Right ventricle myocardium superior (tissue), 1 donor: ENCODE data around the gene SF1. TPM values are rescaled to one million over a fixed set of nuclear protein-coding genes. Genes with fewer than 3 reads are reported as not detected.

Experiments used
- ATAC-seq: fragments of 200-7000 bp; cut with Tn5 transposase; one replicate; pipeline ENCODE4 v1.9.1; 2020; ENCODE audit warnings: mild to moderate bottlenecking; ENCODE audit not compliant: poor library complexity
- DNase-seq: peaks from one replicate; pipeline ENCODE4 v3.0.0-alpha.2; 2020
- intact Hi-C: fragments of 100-400 bp; cut with DNase I; formaldehyde crosslinking; loops from one replicate; pipeline ENCODE4 v1.11.2; 2022
- total RNA-seq: library from RNA; stranded (reverse); fragmentation: NEBNext Ultra II Directional; extraction: Animal tissue kit (Norgen Biotek cat#: 25700); gene quantifications from one replicate; pipeline ENCODE4 v1.2.1, GENCODE V29; 2021
- donor health status: DM: no; HTN: yes; CAD: no; lungs with severe emphysema.

Gene SF1
- total RNA-seq, 1 donor from 2014 or later, result 182 TPM

- no peak for DNase-seq
- intact Hi-C loops, result loop anchor here (5.0 kb wide), 1 partner anchor 33 kb away; no protein-coding TSS in a partner anchor
- ATAC-seq, result no peak
These were observed 57.5 kb downstream of the SF1 start for GRCh38 chr11:64720640-64721358.

- intact Hi-C loops, result loop anchor here (5.0 kb wide), 1 partner anchor 33 kb away; no protein-coding TSS in a partner anchor
- DNase-seq (no peak), ATAC-seq (no peak)
These were observed 58.2 kb downstream of the SF1 start for GRCh38 chr11:64720167-64720566.

GRCh38 chr11:64719406-64719805 is 58.9 kb downstream of the SF1 start:
- DNase-seq, result no peak
- intact Hi-C loops, result no loop called here
- ATAC-seq, result no peak

GRCh38 chr11:64718780-64719124 is 59.6 kb downstream of the SF1 start:
- intact Hi-C loops, result no loop called here
- DNase-seq (no peak), ATAC-seq (no peak)

- intact Hi-C loops, result no loop called here
- DNase-seq (no peak), ATAC-seq (no peak)
These were observed 60.1 kb downstream of the SF1 start for GRCh38 chr11:64718084-64718779.

- intact Hi-C loops, result no loop called here
- no peak for ATAC-seq
- DNase-seq, result no peak
These were observed 61.1 kb downstream of the SF1 start for GRCh38 chr11:64717268-64717578.

GRCh38 chr11:64716473-64717267 is 61.7 kb downstream of the SF1 start:
- no peak for DNase-seq
- intact Hi-C loops, result no loop called here
- ATAC-seq, result no peak

GRCh38 chr11:64715756-64716472 is 62.4 kb downstream of the SF1 start:
- ATAC-seq (no peak), DNase-seq (no peak)
- intact Hi-C loops, result no loop called here

GRCh38 chr11:64715110-64715509 is 63.2 kb downstream of the SF1 start:
- DNase-seq, result no peak
- ATAC-seq, result no peak
- intact Hi-C loops, result no loop called here

GRCh38 chr11:64714666-64715065 is 63.7 kb downstream of the SF1 start:
- intact Hi-C loops, result no loop called here
- no peak for DNase-seq
- no peak for ATAC-seq

Other genes starting within 250 kb of the SF1 start
- gene SLC22A11, start 222.6 kb downstream of the SF1 start, total RNA-seq, result not detected
- not detected for gene SLC22A12, start 187.3 kb downstream of the SF1 start, total RNA-seq
- 0.86 TPM for gene NRXN2, start 55.3 kb downstream of the SF1 start, total RNA-seq
- gene RASGRP2, start 34.4 kb downstream of the SF1 start, total RNA-seq, result 38.4 TPM
- 183 TPM for gene PYGM, start 18.6 kb downstream of the SF1 start, total RNA-seq
- 7.7 TPM for gene MAP4K2, start 24.7 kb upstream of the SF1 start, total RNA-seq
- 8.6 TPM for gene MEN1, start 32.0 kb upstream of the SF1 start, total RNA-seq
- gene CDC42BPG, start 66.1 kb upstream of the SF1 start, total RNA-seq, result 0.35 TPM
- gene EHD1, start 100.1 kb upstream of the SF1 start, total RNA-seq, result 47.4 TPM
- 11.5 TPM for gene ATG2A, start 138.7 kb upstream of the SF1 start, total RNA-seq
- 20.6 TPM for gene PPP2R5B, start 146.1 kb upstream of the SF1 start, total RNA-seq
- not detected for gene GPHA2, start 157.4 kb upstream of the SF1 start, total RNA-seq
- gene MAJIN, start 193.6 kb upstream of the SF1 start, total RNA-seq, result not detected
- 2.0 TPM for gene BATF2, start 218.4 kb upstream of the SF1 start, total RNA-seq
- gene ARL2, start 235.6 kb upstream of the SF1 start, total RNA-seq, result 126 TPM
- gene SNX15, start 248.9 kb upstream of the SF1 start, total RNA-seq, result 18.0 TPM